GM19043 (cell line): ENCODE results near the gene C6orf47.
A peak's percentile ranks its signal among the peaks of the same experiment; 100 is the strongest.

Source experiments
- ATAC-seq: cut with Tn5 transposase; IDR thresholded peaks from one replicate; pipeline ENCODE4 v1.9.1; 2021; ENCODE audit warnings: low read depth; ENCODE audit not compliant: unreplicated experiment

C6orf47 gene

DNA sequence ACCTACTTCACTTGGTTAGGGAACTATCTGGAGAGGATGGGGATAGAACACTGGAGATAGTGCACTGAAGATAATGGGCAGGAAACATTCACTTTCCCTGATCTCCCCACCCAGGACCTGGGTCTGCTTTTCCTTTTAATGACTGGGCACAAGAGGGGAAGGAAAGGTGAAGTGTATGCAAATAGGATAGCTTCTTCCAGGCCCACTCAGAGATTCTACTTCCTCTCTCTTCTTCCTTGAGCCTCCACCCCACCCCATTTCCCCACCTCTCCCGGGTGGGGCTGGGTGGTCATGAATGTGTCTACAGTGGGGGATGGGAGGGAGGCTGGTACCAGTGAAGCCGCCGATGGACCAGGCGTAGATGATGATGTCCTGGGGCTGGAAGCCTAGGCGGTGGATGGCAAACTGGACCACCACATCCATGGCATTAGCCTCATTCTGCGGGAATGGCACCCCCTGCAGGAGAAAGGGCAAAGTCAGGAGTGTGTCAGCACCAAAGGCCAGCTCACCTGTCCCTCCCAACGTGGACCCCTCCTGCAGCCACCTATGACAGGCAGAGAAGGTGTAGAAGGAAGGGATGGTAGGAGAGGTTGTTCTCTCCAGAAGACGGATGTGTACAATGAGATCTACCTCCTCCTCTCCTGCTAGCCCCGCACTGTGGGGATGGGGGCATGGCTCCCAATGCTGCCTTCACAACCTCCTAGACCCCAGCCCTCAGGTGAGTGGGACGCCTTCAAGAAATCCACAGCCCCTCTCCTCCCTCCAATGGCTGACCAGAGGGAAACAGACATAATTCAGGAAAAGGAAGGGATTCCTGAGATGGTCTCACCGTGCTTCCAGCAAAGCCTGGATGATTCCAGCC lies 28.9 kb upstream of the C6orf47 start:
- no peak for ATAC-seq

GRCh38 chr6:31687860-31688693 lies 27.5 kb upstream of the C6orf47 start:
- no peak for ATAC-seq

DNA sequence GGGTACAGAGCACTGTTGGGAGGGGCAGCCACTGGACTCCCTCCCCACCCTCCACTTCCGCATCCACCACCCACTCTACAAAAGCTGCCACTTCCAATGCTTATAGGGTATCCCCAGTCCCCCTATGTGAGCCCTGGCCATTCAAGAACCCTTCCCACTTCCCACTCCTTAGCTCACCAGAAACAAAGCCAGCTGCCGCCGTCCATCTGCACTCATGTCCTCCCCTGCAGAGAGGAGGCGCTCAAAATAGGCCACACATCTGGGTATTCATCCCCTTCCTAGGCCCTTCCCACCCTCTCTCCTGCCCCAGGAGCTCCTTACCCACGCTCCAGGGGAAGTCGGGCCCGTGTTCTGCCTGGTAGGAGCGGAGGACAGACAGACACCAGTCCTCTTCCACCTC lies 26.7 kb upstream of the C6orf47 start:
- ATAC-seq, result no peak

GRCh38 chr6:31686483-31686882 lies 25.9 kb upstream of the C6orf47 start:
- no peak for ATAC-seq

DNA sequence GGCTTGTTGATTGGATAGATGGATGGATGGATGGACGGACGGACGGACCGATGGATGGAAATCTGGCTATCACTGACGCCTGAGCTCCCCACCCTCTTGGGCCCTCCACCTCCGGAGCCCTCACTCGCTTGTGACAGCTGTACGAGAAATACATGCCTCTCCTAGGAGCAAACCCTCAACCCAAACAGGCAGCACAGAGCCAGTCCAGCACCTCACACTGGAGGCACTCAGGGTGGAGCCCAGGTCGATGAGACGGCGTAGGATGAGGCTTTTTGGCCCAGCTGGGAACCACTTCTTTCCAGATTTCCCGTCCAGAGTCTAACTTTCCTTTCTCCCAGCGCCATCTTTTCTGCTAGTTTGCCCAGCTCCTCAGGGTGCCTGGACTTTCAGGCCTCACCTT lies 23.0 kb upstream of the C6orf47 start:
- ATAC-seq, result no peak

- no peak for ATAC-seq
Observed at GRCh38 chr6:31681135-31681671, 20.6 kb upstream of the C6orf47 start.

- ATAC-seq, result no peak
Observed at GRCh38 chr6:31680226-31681134, 19.9 kb upstream of the C6orf47 start, which contains the start of gene LY6G5C. TSS of gene LY6G5C (minus strand) at chr6:31681067. CDS start at chr6:31680373, 694 bp downstream.

DNA sequence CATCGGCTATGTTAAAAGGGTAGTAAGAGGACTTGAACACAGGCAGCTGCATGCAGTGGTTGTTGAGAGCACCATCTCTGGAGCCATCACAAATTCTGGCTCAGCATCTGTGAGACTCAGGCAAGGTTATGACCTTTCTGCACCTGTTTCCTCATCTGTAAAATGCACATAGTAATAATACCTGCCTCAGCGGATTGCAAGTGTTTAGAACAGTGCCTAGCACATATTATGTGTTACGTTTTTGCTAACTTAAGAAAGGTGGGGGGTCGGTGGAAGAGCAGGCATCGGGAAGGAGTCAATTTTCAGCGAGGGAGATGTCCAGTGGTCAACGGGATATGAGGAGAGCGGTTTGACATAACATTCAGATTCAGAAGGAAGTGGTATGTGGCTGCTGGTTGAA lies 17.4 kb upstream of the C6orf47 start:
- no peak for ATAC-seq

GRCh38 chr6:31676904-31677303 lies 16.3 kb upstream of the C6orf47 start:
- no peak for ATAC-seq

DNA sequence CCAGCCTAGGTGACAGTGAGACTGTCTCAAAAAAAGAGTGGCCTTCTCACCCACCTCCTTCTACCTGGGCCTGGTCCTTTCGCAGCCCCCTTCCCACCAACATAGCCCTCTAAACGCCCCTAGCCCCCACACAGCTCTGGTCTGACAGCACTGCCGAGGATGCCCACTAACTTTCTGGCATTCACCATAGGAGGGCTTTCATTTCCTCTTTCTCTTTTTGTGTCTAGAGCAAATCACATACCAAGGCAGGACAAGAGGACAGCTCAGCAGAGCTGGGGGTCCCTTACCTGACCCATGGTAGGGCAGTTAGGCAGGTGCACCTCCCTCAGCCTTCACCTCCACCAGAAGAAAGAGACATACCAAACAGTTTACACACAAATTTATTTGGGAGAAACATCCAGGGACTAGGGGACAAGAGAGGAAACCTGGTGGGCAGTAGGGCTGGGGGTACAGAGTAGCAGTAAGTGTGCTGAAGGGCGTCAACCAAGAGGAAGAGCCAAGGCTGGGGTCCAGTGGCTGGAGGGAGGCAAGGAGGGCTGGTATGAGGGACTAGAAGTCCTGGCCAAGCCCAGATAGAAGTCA lies 15.8 kb upstream of the C6orf47 start:
- no peak for ATAC-seq

- no peak for ATAC-seq
Observed at GRCh38 chr6:31669676-31670075, 9.1 kb upstream of the C6orf47 start, which contains the start of gene LY6G5B. TSS of gene LY6G5B (plus strand) at chr6:31669976. CDS start at chr6:31670951, 975 bp downstream.

GRCh38 chr6:31666337-31666965 lies 5.9 kb upstream of the C6orf47 start:
- no peak for ATAC-seq

GRCh38 chr6:31665501-31666336 lies 5.1 kb upstream of the C6orf47 start, which contains the start of gene CSNK2B:
TSS of gene CSNK2B (plus strand) at chr6:31666080. CDS start at chr6:31666832, 752 bp downstream.
- ATAC-seq, result peak; percentile 81

DNA sequence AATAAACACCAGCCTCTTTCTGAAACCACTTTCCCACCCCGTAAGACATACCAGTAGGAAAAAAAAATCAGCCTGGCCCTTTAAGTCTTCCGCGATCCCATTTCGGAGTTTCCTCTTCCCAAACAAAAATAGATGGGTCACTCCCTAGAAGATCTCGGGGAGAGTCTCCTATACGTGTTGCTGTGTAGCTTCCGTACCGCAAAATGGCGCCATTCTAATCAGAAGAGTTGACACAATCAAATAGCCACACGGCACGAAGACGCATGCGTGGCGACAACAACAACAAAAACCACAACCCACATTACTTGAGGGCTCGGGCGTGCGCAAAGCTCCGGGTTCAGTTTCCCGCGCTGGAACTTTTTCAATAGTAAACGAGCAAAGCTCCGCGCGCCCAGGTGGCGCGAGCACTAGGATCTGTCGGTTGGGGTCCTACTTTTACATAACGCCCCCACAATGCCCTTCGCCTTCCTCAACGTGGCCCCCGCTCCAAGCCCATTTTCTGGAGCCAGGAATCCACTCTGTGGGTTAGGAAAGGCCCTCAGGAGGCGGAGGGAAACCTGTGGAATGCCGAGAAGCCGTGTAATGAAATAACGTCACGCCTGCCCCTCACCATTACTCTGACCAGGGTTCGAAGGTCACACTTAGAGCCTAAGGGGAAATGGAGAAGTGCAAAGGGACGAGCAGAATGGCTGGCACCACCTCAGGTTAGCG lies 4.4 kb upstream of the C6orf47 start, which contains the start of gene GPANK1:
GPANK1 (minus strand) TSS at position 208 of the 711 bp plus-strand sequence. CDS start 519 bp downstream, outside the sequence.
- no peak for ATAC-seq

DNA sequence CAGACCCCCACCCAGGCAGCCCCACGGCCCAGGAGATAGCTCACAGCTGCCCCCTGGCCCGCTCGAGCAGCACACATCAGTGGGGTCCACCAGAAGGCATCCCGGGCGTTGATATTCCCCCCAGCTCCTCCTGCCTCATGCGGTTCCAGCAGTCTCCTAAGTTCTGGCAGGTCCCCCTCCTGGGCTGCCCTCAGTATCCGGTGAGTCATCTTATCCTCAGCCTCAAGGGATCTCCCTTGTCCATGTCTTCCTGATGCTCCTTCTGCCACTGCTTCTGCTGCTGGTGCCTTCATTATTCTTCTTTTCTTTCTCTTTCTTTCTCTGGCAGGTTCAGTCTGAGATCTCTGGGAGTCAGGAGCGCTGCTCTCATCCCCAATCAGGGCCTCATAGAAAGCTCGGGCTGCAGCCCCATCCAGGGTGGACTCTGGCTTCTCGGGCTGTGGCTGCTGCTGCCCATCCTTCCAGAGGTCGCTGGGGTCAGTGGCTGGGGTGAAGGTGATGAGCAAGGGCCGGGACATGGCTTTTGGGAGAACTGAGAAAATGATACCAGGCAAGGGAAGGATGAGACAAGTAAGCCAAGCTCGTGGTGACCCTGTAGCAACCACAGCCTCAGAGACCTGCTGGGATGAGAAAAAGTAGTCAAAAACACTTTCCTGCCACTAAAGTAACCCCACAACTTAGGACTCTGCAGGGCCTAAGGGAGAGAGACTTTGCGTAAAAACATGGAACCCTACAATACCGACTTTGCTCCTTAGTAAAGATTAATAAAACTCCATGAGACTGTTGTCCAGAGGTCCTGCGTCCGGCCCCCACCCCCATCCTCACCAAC lies 3.6 kb upstream of the C6orf47 start:
- no peak for ATAC-seq

DNA sequence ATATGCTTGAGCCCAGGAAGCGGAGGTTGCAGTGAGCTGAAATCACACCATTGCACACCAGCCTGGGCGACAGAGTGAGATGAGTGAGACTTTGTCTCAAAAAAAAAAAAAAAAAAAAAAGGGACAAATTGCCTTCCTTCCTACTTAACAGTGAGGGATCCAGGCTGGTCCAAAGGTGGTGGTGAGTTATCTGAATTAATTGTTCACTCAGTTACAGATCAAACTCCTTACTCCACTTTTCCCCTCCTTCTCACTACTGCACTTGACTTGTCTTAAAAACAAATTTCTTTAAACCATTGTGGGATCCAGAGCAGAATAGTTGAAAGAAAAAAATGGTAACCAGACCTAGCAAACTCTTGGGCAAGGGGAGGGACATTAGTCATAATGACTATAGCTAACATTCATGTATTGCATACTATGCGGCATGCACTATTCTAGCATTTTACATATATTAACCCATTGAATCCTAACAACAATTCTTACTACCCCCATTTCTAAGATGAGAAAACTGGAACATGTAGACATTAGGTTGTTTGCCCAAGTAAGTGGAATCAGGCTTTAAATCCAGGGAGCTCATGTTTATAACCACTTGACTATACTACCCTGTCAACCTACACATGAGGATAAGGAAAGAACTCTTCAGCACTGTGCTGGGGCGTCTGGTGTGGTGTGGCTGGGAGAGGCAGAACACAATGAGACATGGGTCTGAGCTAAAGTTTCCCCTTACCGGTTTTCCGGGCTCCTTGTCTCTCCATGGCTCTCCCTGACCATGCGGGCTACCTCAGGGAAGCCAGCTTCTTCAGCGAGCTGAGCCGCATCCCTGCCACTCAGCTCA lies 2.8 kb upstream of the C6orf47 start:
- no peak for ATAC-seq
